ENCODE measurements around the gene RAET1G. TPM values are rescaled to one million over a fixed set of nuclear protein-coding genes. Genes with fewer than 3 reads are reported as not detected.

RAET1G gene
- total and polyA plus RNA-seq, 9 of the 15 experiments (the other 6 are each of a cell fraction or from before 2014, with no cell fraction given), result 0.11 TPM; not detected in 8

- TF ChIP-seq ZNF134 (CRISPR knock-in tag; conservative IDR thresholded peaks at IDR 0.05) (no peak), L3MBTL2 (IDR thresholded peaks at IDR 0.05) (peak; percentile 99), MEF2A (IDR thresholded peaks at IDR 0.05; ENCODE audit: control insufficient read depth, low read depth, low read length) (no peak), ZKSCAN1 (IDR thresholded peaks at IDR 0.05; ENCODE audit: low read depth, low read length) (no peak), TFAM (CRISPR knock-in tag; conservative IDR thresholded peaks at IDR 0.05) (no peak), SNIP1 (IDR thresholded peaks at IDR 0.05; ENCODE audit: low read depth) (no peak), ZNF3 (CRISPR knock-in tag; IDR thresholded peaks at IDR 0.05) (no peak), ELF1 (tag; IDR thresholded peaks at IDR 0.05) (0 out of 2 replicates have a peak, but pooled peaks have one; percentile 62), CCNT2 (IDR thresholded peaks at IDR 0.05; ENCODE audit: borderline replicate concordance, extremely low read depth, insufficient read length, low read depth, low read length) (peak; percentile 89), TCF7 (IDR thresholded peaks at IDR 0.05; ENCODE audit: borderline replicate concordance) (no peak; the same call in 1 of the 2 replicates), ZNF354B (CRISPR knock-in tag; IDR thresholded peaks at IDR 0.05) (no peak), ZNF431 (CRISPR knock-in tag; IDR thresholded peaks at IDR 0.05) (no peak), ZNF347 (CRISPR knock-in tag; IDR thresholded peaks at IDR 0.05; ENCODE audit: low read depth) (no peak), ZNF696 (CRISPR knock-in tag; conservative IDR thresholded peaks at IDR 0.05) (no peak), VEZF1 (CRISPR knock-in tag; IDR thresholded peaks at IDR 0.05) (peak; percentile 91), ZNF316 (IDR thresholded peaks at IDR 0.05) (peak; percentile 72), SOX6 (IDR thresholded peaks at IDR 0.05) (peak; percentile 75; the same call in 1 of the 2 replicates), C11orf30 (IDR thresholded peaks at IDR 0.05; ENCODE audit: low read depth) (peak; percentile 50)
- TF ChIP-seq, protein P1, sequence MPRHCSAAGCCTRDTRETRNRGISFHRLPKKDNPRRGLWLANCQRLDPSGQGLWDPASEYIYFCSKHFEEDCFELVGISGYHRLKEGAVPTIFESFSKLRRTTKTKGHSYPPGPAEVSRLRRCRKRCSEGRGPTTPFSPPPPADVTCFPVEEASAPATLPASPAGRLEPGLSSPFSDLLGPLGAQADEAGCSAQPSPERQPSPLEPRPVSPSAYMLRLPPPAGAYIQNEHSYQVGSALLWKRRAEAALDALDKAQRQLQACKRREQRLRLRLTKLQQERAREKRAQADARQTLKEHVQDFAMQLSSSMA (CRISPR knock-in tag; IDR thresholded peaks at IDR 0.05), result no peak
- TF ChIP-seq, protein P2, sequence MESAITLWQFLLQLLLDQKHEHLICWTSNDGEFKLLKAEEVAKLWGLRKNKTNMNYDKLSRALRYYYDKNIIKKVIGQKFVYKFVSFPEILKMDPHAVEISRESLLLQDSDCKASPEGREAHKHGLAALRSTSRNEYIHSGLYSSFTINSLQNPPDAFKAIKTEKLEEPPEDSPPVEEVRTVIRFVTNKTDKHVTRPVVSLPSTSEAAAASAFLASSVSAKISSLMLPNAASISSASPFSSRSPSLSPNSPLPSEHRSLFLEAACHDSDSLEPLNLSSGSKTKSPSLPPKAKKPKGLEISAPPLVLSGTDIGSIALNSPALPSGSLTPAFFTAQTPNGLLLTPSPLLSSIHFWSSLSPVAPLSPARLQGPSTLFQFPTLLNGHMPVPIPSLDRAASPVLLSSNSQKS (CRISPR knock-in tag; IDR thresholded peaks at IDR 0.05), result no peak
- TF ChIP-seq, protein P3, sequence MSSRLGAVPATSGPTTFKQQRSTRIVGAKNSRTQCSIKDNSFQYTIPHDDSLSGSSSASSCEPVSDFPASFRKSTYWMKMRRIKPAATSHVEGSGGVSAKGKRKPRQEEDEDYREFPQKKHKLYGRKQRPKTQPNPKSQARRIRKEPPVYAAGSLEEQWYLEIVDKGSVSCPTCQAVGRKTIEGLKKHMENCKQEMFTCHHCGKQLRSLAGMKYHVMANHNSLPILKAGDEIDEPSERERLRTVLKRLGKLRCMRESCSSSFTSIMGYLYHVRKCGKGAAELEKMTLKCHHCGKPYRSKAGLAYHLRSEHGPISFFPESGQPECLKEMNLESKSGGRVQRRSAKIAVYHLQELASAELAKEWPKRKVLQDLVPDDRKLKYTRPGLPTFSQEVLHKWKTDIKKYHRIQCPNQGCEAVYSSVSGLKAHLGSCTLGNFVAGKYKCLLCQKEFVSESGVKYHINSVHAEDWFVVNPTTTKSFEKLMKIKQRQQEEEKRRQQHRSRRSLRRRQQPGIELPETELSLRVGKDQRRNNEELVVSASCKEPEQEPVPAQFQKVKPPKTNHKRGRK (tag; IDR thresholded peaks at IDR 0.05), result no peak
- TF ChIP-seq, protein P4, sequence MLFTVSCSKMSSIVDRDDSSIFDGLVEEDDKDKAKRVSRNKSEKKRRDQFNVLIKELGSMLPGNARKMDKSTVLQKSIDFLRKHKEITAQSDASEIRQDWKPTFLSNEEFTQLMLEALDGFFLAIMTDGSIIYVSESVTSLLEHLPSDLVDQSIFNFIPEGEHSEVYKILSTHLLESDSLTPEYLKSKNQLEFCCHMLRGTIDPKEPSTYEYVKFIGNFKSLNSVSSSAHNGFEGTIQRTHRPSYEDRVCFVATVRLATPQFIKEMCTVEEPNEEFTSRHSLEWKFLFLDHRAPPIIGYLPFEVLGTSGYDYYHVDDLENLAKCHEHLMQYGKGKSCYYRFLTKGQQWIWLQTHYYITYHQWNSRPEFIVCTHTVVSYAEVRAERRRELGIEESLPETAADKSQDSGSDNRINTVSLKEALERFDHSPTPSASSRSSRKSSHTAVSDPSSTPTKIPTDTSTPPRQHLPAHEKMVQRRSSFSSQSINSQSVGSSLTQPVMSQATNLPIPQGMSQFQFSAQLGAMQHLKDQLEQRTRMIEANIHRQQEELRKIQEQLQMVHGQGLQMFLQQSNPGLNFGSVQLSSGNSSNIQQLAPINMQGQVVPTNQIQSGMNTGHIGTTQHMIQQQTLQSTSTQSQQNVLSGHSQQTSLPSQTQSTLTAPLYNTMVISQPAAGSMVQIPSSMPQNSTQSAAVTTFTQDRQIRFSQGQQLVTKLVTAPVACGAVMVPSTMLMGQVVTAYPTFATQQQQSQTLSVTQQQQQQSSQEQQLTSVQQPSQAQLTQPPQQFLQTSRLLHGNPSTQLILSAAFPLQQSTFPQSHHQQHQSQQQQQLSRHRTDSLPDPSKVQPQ (CRISPR knock-in tag; IDR thresholded peaks at IDR 0.05; ENCODE audit: borderline replicate concordance), result no peak
Observed at GRCh38 chr6:149963462-149964307, 40.8 kb upstream of the RAET1G start, which contains the start of gene ULBP1 (continued).
